Ascending aorta (tissue), 2 donors: Measurements from ENCODE around the gene PASK. TPM values are rescaled to one million over a fixed set of nuclear protein-coding genes. Genes with fewer than 3 reads are reported as not detected.
A peak's percentile ranks its signal among the peaks of the same experiment; 100 is the strongest.

Source experiments
- DNase-seq, 2 donors: peaks; one replicate each; pipeline ENCODE4 v3.0.0-alpha.2; 2019; ENCODE audit warnings: low spot score in 2 of 2
- H3K27ac ChIP-seq, 2 donors: fragments of 200-600 bp; sonication (generic); one replicate each; pipeline ENCODE4 v1.5.1; 2016 to 2017; ENCODE audit warnings: mild to moderate bottlenecking in 1 of 2
- H3K27me3 ChIP-seq: fragments of 200-600 bp; sonication (generic); one replicate; pipeline ENCODE4 v1.5.1; 2017
- H3K36me3 ChIP-seq, 2 donors: fragments of 200-600 bp; sonication (generic); one replicate each; pipeline ENCODE4 v1.5.1; 2016
- H3K4me1 ChIP-seq, 2 donors: fragments of 200-600 bp; sonication (generic); one replicate each; pipeline ENCODE4 v1.5.1; 2016 to 2017; ENCODE audit warnings: mild to moderate bottlenecking in 1 of 2
- H3K4me3 ChIP-seq, 2 donors: fragments of 200-600 bp; sonication (generic); one replicate each; pipeline ENCODE4 v1.5.1; 2016 to 2017; ENCODE audit warnings: mild to moderate bottlenecking in 1 of 2
- H3K9me3 ChIP-seq, 2 donors: fragments of 200-600 bp; sonication (generic); one replicate each; pipeline ENCODE4 v1.5.1; 2016
- intact Hi-C: fragments of 100-400 bp; cut with DNase I; formaldehyde crosslinking; loops from one replicate; pipeline ENCODE4 v1.15.1; 2023
- total RNA-seq: library from RNA; depleted of rRNA; stranded (reverse); fragments of >200 nt; gene quantifications from one replicate; pipeline ENCODE4 v1.1.0, GENCODE V29; 2016
- TF ChIP-seq, protein P1 (sequence below), 3 experiments: fragments of 200-600 bp in 2 of 3; fragments of 450-650 bp in 1 of 3; sonication (generic) in 2 of 3; IDR thresholded peaks; one replicate each; pipeline ENCODE4 v1.5.1; 2016 to 2019; ENCODE audit warnings: antibody characterized with exemption in 3 of 3, mild to moderate bottlenecking in 1 of 3, moderate library complexity in 1 of 3

PASK gene
- total RNA-seq, 1 donor from 2014 or later: not detected

DNA sequence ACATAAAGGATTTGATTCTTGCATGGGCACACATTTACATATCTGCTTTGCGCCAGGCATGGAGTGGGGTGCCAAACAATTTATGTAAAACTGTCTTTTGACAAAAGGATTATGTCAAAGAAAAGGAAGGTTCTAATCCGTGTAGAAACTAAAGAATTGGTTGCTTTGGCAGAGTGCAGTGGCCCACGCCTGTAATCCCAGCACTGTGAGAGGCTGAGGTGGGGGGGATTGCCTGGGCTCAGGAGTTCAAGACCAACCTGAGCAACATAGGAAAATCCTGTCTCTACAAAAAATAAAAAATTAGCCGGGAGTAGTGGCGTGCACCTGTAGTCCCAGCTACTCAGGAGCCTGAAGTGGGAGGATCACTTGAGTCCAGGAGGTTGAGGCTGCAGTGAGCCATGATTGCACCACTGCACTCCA is 46.1 kb downstream of the PASK start:
- Histone ChIP-seq H3K36me3 (peaks cover 5 to 18% of the 10 kb centered on the region in 2 donors), H3K4me3 (peak overlapping the region; percentile 80 to 85), H3K27ac (peak overlapping the region in 1 of 2 donors; percentile 84), H3K9me3 (no peaks in the 10 kb centered on the region), H3K4me1 (peaks cover 6 to 10% of the 10 kb centered on the region in 2 donors), H3K27me3 (no peaks in the 10 kb centered on the region)
- intact Hi-C loops: loop anchor here (2.0 to 5.0 kb wide), 4 partner anchors 49 to 212 kb away; partner anchors contain the start of genes HDLBP, PPP1R7 and SEPTIN2
- no peak for DNase-seq
- TF ChIP-seq, protein P1, sequence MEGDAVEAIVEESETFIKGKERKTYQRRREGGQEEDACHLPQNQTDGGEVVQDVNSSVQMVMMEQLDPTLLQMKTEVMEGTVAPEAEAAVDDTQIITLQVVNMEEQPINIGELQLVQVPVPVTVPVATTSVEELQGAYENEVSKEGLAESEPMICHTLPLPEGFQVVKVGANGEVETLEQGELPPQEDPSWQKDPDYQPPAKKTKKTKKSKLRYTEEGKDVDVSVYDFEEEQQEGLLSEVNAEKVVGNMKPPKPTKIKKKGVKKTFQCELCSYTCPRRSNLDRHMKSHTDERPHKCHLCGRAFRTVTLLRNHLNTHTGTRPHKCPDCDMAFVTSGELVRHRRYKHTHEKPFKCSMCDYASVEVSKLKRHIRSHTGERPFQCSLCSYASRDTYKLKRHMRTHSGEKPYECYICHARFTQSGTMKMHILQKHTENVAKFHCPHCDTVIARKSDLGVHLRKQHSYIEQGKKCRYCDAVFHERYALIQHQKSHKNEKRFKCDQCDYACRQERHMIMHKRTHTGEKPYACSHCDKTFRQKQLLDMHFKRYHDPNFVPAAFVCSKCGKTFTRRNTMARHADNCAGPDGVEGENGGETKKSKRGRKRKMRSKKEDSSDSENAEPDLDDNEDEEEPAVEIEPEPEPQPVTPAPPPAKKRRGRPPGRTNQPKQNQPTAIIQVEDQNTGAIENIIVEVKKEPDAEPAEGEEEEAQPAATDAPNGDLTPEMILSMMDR (IDR thresholded peaks at IDR 0.05): no peak

DNA sequence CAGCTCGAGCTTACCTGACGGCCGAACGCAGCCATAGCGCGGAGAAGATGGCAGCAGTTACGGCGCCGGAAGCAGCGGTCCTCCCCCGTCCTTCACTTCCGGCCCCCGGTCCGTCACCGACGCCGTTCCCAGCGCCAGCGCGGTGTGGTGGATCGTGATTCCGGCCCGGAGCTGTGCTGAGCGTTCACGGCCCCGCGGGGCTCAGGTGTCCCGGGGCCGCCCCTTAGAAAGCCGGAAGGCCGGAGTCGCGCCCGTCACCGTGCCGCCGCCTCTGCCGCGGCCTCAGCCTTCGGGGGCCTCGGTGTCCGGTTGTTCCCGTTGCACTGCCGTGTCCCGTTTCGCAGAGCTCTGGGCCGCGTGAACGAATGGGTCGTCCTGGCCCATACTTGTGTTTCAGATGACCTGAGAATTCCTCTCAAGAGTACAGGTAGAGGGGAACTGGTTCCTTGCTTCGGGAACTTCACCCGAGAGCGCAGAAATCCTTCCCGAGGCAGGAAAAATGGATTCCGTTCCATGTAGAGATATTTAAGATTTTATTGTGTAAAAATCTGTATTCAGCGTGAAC is 47.0 kb downstream of the PASK start, which contains the start of gene MTERF4:
MTERF4 (minus strand) TSS at position 49 of the 565 bp plus-strand sequence; CDS start at position 35, 14 bp downstream.
- peak; percentile 52 to 91 for DNase-seq
- Histone ChIP-seq H3K4me3 (peak within 1 kb of the TSS; percentile 80 to 85), H3K27ac (peak within 1 kb of the TSS; percentile 84 to 85), H3K9me3 (no peaks in the 10 kb centered on the region), H3K27me3 (no peaks in the 10 kb centered on the region), H3K36me3 (peaks cover 5 to 23% of the 10 kb centered on the region in 2 donors), H3K4me1 (peaks cover 6 to 10% of the 10 kb centered on the region in 2 donors)
- TF ChIP-seq, protein P1 (IDR thresholded peaks at IDR 0.05): no peak
- intact Hi-C loops: loop anchor here (2.0 to 5.0 kb wide), 4 partner anchors 50 to 212 kb away; partner anchors contain the start of genes HDLBP, PPP1R7 and SEPTIN2

DNA sequence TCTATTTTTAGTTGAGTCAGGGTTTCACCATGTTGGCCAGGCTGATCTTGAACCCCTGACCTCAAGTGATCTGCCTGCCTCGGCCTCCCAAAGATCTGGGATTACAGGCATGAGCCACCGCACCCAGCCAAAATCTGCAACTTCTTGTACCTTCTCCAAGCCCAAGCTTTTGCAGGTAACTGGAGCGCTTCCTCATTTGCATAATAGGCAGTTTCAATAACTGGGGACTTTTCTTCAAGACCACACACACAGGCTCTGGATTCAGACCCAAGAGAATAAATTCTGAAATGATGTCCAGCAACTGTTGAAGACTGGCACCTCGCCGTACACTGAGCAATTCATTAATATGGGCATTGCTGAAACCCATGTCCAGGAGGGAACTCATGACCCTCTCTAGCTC is 50.0 kb downstream of the PASK start:
- TF ChIP-seq, protein P1 (IDR thresholded peaks at IDR 0.05): no peak
- Histone ChIP-seq H3K4me1 (peaks cover 6 to 10% of the 10 kb centered on the region in 2 donors), H3K27me3 (no peaks in the 10 kb centered on the region), H3K4me3 (no peak overlapping the region), H3K36me3 (peaks cover 30 to 52% of the 10 kb centered on the region in 2 donors), H3K27ac (no peak overlapping the region), H3K9me3 (no peaks in the 10 kb centered on the region)
- intact Hi-C loops: no loop called here
- peak in 1 of 2 donors; percentile 40 for DNase-seq

DNA sequence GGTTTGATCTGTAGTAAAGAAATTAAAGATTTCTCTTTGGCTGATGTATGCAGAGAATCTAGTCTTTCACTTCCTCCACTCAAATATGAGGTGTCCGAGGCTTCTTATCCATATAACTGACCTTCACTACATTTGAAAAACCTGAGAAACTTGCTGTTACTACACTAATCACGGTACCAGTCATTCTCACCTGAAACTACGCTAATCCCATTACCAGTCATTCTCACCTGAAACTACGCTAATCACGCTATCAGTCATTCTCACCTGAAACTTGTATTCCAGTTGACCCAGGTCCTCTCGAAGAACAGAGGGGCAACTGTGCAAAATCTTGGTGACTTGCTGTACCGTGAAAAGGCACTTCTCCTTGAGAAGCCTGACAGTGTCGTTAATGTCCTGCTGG is 52.3 kb downstream of the PASK start:
- no peak overlapping the region for H3K27ac ChIP-seq
- peaks cover 0 to 5% of the 10 kb centered on the region in 2 donors for H3K4me1 ChIP-seq
- H3K4me3 ChIP-seq: no peak overlapping the region
- TF ChIP-seq, protein P1 (IDR thresholded peaks at IDR 0.05): no peak
- H3K36me3 ChIP-seq: peaks cover 50 to 72% of the 10 kb centered on the region in 2 donors
- intact Hi-C loops: no loop called here
- no peaks in the 10 kb centered on the region for H3K9me3 ChIP-seq
- peak in 1 of 2 donors; percentile 18 for DNase-seq
- H3K27me3 ChIP-seq: no peaks in the 10 kb centered on the region

DNA sequence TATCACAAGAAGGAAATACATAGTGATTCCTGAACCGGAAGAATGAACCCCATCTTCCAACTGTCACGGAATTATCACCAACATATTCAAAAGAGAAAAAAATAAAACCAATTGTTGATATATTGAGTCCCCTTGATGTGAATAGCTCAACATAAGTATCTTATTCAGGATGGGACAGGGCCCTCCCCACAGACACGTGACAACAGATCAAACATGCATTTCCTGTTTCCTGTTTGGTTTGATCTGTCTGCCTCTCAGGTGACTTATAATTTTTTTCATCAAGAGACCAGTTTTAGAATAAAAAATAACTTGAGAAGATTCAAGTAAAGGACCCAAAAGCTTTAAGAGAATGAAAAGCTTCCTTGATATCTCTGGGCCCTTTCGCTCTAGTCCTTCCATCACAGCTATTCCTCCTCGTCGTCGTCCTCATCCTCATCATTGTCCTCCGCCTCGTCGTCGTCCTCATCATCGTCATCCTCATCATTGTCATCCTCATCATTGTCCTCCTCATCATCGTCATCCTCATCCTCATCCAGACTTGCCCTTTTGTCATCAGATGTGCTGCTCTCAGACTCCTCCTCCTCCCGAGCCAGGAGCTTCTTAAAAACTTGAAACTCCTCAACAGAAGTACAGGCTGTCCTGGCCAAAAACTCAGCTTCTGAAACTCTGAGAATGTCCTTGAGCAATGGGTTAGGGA is 53.5 kb downstream of the PASK start:
- Histone ChIP-seq H3K4me3 (no peak overlapping the region), H3K27me3 (no peaks in the 10 kb centered on the region), H3K9me3 (no peaks in the 10 kb centered on the region), H3K4me1 (no peaks in the 10 kb centered on the region), H3K36me3 (peaks cover 61 to 84% of the 10 kb centered on the region in 2 donors), H3K27ac (no peak overlapping the region)
- intact Hi-C loops: no loop called here
- no peak for DNase-seq
- TF ChIP-seq, protein P1 (IDR thresholded peaks at IDR 0.05): no peak
